ENCODE results near the gene FIGN. TPM values are rescaled to one million over a fixed set of nuclear protein-coding genes. Genes with fewer than 3 reads are reported as not detected.

The FIGN gene
- total RNA-seq, 1 donor from 2014 or later: 0.79 TPM

DNA sequence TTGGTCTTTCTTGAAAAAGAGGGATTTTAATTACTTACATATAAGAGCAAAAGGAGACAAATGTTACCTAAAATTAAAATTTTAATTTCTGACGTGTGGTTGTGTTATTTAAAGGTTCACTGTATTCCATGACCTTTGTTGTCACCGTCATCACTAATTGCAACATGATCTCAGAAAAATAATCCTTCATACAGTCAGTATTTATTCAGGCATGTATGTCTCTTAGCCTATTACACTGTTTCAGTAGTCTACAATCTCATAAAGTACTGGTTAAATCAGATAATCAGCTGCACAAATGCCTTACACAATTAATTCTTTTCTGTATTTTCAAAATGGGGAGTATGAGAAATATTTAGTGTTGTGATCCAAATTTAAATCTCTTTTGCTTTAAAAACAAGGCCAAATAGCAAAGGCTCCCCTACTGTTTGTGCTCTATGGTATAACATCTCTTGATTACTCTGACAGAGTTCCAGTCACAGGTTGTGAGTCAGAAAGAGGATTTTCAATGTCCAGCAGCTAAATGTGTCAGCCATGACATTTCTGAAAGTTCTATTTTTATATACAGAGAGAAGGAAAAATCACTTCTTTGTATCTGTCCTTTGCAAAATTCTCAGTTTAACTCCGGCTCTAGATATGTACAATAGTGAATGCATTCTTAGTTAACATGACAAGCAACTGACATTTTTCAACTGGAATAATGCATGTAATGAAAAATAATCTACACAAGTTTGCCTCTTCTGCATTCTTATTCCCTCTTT, 184.0 kb downstream of the FIGN start:
- DNase-seq (ENCODE audit: low read depth) (peak; percentile 42), FAIRE-seq (no peak)
- Histone ChIP-seq H3K27me3 (ENCODE audit: control insufficient read depth, insufficient read depth, low read length) (no peaks in the 10 kb centered on the region), H3K36me3 (ENCODE audit: control insufficient read depth, insufficient read depth, low read length) (no peaks in the 10 kb centered on the region), H3K4me3 (ENCODE audit: low read depth, low read length) (no peak overlapping the region)
- TF ChIP-seq, protein P1, sequence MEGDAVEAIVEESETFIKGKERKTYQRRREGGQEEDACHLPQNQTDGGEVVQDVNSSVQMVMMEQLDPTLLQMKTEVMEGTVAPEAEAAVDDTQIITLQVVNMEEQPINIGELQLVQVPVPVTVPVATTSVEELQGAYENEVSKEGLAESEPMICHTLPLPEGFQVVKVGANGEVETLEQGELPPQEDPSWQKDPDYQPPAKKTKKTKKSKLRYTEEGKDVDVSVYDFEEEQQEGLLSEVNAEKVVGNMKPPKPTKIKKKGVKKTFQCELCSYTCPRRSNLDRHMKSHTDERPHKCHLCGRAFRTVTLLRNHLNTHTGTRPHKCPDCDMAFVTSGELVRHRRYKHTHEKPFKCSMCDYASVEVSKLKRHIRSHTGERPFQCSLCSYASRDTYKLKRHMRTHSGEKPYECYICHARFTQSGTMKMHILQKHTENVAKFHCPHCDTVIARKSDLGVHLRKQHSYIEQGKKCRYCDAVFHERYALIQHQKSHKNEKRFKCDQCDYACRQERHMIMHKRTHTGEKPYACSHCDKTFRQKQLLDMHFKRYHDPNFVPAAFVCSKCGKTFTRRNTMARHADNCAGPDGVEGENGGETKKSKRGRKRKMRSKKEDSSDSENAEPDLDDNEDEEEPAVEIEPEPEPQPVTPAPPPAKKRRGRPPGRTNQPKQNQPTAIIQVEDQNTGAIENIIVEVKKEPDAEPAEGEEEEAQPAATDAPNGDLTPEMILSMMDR (IDR thresholded peaks at IDR 0.05; ENCODE audit: insufficient read depth, low read length, severe bottlenecking): no peak

- Histone ChIP-seq H3K36me3 (ENCODE audit: control insufficient read depth, insufficient read depth, low read length) (no peaks in the 10 kb centered on the region), H3K27me3 (ENCODE audit: control insufficient read depth, insufficient read depth, low read length) (no peaks in the 10 kb centered on the region), H3K4me3 (ENCODE audit: low read depth, low read length) (no peak overlapping the region)
- FAIRE-seq: no peak
- no peak for DNase-seq (ENCODE audit: low read depth)
- TF ChIP-seq, protein P1 (IDR thresholded peaks at IDR 0.05; ENCODE audit: insufficient read depth, low read length, severe bottlenecking): no peak
These were observed 186.8 kb downstream of the FIGN start for GRCh38 chr2:163548970-163549369.

All from bronchial epithelial cell (primary cell).